OCI-LY7 (cell line): ENCODE measurements around the gene PHF14. TPM values are rescaled to one million over a fixed set of nuclear protein-coding genes. Genes with fewer than 3 reads are reported as not detected.

Experiments
- BruUV-seq: library from RNA; stranded (reverse); fragments of 400-500 nt; replicated peaks from 2 replicates; lab custom pipeline; 2021; lab: Mats Ljungman, UMichigan
- CTCF ChIA-PET: fragments of 300-600 bp; sonication (Branson Sonifier 250); formaldehyde crosslinking; loops from one replicate; lab custom pipeline; 2022; ENCODE audit warnings: antibody characterized with exemption; ENCODE audit not compliant: unreplicated experiment; lab: Charles Lee
- POLR2A ChIA-PET: fragments of 300-600 bp; sonication (Branson Sonifier 250); formaldehyde crosslinking; loops from one replicate; lab custom pipeline; 2022; ENCODE audit warnings: antibody characterized with exemption; lab: Charles Lee
- DNase-seq: peaks from one replicate; pipeline ENCODE4 v3.0.0-alpha.2; 2015; ENCODE audit warnings: low spot score
- H2AFZ ChIP-seq: fragments of 200-600 bp; sonication (generic), shearing (Covaris generic); 2 replicates; pipeline ENCODE4 v1.6.1; 2014; ENCODE audit warnings: mild to moderate bottlenecking, antibody characterized with exemption, low read length, moderate library complexity
- H3K27ac ChIP-seq: fragments of 200-600 bp; sonication (generic); 2 replicates; pipeline ENCODE4 v1.5.1; 2014; ENCODE audit warnings: mixed run types, low read depth, mild to moderate bottlenecking, moderate library complexity, low read length, inconsistent platforms; ENCODE audit not compliant: poor library complexity, severe bottlenecking
- H3K36me3 ChIP-seq: fragments of 200-600 bp; sonication (generic); 2 replicates; pipeline ENCODE4 v1.6.1; 2014; ENCODE audit warnings: mild to moderate bottlenecking, antibody characterized with exemption, low read length, moderate library complexity, mixed read lengths; ENCODE audit not compliant: insufficient read depth
- H3K4me1 ChIP-seq: fragments of 200-600 bp; sonication (generic); 2 replicates; pipeline ENCODE4 v1.5.1; 2014; ENCODE audit warnings: mild to moderate bottlenecking, low read length; ENCODE audit not compliant: insufficient read depth, poor library complexity, severe bottlenecking
- H3K4me2 ChIP-seq: fragments of 200-600 bp; sonication (generic); 2 replicates; pipeline ENCODE4 v1.6.1; 2014; ENCODE audit warnings: mild to moderate bottlenecking, low read length
- H3K4me3 ChIP-seq: fragments of 200-600 bp; sonication (generic); 2 replicates; pipeline ENCODE4 v1.5.1; 2014; ENCODE audit warnings: mild to moderate bottlenecking, low read depth, low read length; ENCODE audit not compliant: poor library complexity, severe bottlenecking
- H3K79me2 ChIP-seq: fragments of 200-600 bp; sonication (generic); 2 replicates; pipeline ENCODE4 v1.6.1; 2016; ENCODE audit warnings: low read depth, mild to moderate bottlenecking, low read length, moderate library complexity, mixed read lengths; ENCODE audit not compliant: insufficient read depth
- H3K9me2 ChIP-seq: fragments of 200-600 bp; sonication (generic); 2 replicates; pipeline ENCODE4 v1.6.1; 2016; ENCODE audit warnings: mild to moderate bottlenecking, low read length, mixed read lengths; ENCODE audit not compliant: insufficient read depth
- H3K9me3 ChIP-seq: fragments of 200-600 bp; sonication (generic); 2 replicates; pipeline ENCODE4 v1.6.1; 2014; ENCODE audit warnings: mild to moderate bottlenecking, mixed run types, low read length, mixed read lengths
- H4K20me1 ChIP-seq: fragments of 200-600 bp; sonication (generic); 2 replicates; pipeline ENCODE4 v1.6.1; 2014; ENCODE audit warnings: mild to moderate bottlenecking, antibody characterized with exemption, low read length, moderate library complexity, mixed read lengths; ENCODE audit not compliant: insufficient read depth
- EZH2phosphoT487 ChIP-seq: fragments of 200-600 bp; sonication (generic); IDR thresholded peaks from 2 replicates; pipeline ENCODE4 v1.6.1; 2018; ENCODE audit warnings: low read depth, borderline replicate concordance, mild to moderate bottlenecking, mixed run types, antibody characterized with exemption, low read length, moderate library complexity, mixed read lengths
- intact Hi-C: fragments of 100-400 bp; cut with micrococcal nuclease; formaldehyde crosslinking; loops from one replicate; pipeline ENCODE4 v1.10.0; 2022; ENCODE audit not compliant: unreplicated experiment
- total RNA-seq, 2 experiments: library from RNA; depleted of rRNA in 1 of 2; stranded (reverse); fragments of >200 nt in 1 of 2; shearing (Covaris generic) in 1 of 2; gene quantifications; 2 replicates each; pipeline ENCODE4 v1.2.3, GENCODE V29; 2014 to 2022
- TF ChIP-seq, protein P1 (sequence below): fragments of 200-600 bp; sonication (generic); conservative IDR thresholded peaks from 2 replicates; pipeline ENCODE4 v1.5.1; 2014; ENCODE audit warnings: mild to moderate bottlenecking, antibody characterized with exemption, low read length, moderate library complexity, mixed read lengths

Gene PHF14
- total RNA-seq, 2 experiments from 2014 or later = 39.9 to 55.5 TPM

DNA sequence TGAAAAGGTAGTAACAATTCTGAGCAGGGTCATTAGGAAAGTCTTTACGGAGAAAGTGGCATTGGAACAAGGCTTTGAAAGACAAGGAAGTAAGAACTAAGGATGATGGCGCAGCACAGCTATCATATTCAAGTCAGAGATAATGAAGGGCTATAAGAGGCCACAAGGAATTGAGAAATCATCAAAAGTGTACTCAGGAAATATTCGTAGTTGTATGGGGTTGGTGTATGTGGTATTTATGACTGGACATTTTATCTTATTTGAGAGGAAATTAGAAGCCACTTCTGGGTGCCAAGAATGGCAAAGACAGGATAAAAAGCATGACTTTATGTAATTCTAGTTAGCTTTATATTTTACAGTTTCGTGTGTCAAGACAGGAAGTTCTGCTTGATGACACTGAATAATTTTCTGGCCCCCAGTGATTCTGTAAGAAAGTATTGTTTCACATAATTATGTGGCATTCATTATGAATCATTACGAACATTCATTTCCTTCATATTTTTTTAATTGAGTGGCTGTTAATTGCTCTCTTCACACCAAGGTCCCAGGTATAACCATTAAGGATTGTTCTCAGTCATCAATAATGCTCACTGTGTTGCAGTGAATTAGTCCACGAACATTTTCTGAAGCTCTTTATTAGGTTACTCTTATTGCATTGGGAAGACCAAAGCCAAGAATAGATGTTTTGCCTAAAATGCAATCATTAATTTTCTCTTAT lies 244.3 kb downstream of the PHF14 start:
- no peaks in the 10 kb centered on the region for H3K36me3 ChIP-seq
- H4K20me1 ChIP-seq = no peaks in the 10 kb centered on the region
- no peaks in the 10 kb centered on the region for H3K79me2 ChIP-seq
- TF ChIP-seq, protein P1, sequence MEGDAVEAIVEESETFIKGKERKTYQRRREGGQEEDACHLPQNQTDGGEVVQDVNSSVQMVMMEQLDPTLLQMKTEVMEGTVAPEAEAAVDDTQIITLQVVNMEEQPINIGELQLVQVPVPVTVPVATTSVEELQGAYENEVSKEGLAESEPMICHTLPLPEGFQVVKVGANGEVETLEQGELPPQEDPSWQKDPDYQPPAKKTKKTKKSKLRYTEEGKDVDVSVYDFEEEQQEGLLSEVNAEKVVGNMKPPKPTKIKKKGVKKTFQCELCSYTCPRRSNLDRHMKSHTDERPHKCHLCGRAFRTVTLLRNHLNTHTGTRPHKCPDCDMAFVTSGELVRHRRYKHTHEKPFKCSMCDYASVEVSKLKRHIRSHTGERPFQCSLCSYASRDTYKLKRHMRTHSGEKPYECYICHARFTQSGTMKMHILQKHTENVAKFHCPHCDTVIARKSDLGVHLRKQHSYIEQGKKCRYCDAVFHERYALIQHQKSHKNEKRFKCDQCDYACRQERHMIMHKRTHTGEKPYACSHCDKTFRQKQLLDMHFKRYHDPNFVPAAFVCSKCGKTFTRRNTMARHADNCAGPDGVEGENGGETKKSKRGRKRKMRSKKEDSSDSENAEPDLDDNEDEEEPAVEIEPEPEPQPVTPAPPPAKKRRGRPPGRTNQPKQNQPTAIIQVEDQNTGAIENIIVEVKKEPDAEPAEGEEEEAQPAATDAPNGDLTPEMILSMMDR = no peak
- TF ChIP-seq EZH2phosphoT487 = no peak
- no TSS peak for BruUV-seq
- intact Hi-C loops = loop anchor here (10.0 kb wide), 1 partner anchor 313 kb away; no protein-coding TSS in a partner anchor
- CTCF ChIA-PET = no interaction called here
- POLR2A ChIA-PET = no interaction called here
- H3K9me3 ChIP-seq = no peaks in the 10 kb centered on the region
- no peak overlapping the region for H3K4me2 ChIP-seq
- no peak overlapping the region for H3K27ac ChIP-seq
- no peak overlapping the region for H3K4me3 ChIP-seq
- no peaks in the 10 kb centered on the region for H3K9me2 ChIP-seq
- no peak for DNase-seq
- H3K4me1 ChIP-seq = no peaks in the 10 kb centered on the region
- no peak overlapping the region for H2AFZ ChIP-seq
